Raji (cell line): ENCODE measurements around the gene OGT.

Experiments used
- POLR2A ChIP-seq: IDR thresholded peaks from 2 replicates; pipeline ENCODE4 v1.6.1; 2011; ENCODE audit warnings: low read depth, low read length, control low read depth; ENCODE audit not compliant: insufficient read depth

OGT gene

DNA sequence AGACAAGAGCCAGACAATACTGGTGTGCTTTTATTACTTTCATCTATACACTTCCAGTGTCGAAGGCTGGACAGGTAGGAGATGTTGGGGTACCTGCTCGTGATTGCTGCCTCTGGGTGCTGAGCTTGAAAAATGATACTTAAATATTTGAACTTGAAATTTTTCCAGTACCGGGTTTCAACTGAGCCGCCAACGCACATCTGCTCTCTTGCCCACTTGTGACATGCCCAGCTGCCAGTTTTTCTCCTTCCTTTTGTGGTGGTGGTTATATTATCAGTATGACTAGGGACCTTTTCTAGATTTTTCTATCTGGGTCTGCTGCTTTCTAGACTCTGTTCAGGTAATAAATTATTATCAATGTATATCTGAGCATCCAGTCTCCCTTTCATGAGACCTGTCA, 3.4 kb downstream of the OGT start:
- no peak for TF ChIP-seq POLR2A

DNA sequence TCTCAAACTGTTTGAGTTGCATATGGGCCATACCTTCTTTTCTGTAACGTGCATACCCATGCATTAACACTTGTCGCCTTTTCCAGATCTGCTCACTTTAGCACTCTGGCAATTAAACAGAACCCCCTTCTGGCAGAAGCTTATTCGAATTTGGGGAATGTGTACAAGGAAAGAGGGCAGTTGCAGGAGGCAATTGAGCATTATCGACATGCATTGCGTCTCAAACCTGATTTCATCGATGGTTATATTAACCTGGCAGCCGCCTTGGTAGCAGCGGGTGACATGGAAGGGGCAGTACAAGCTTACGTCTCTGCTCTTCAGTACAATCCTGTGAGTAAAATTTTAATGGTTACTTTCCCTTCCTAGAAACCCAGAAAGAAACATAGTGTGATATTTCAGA, 4.8 kb downstream of the OGT start:
- no peak for TF ChIP-seq POLR2A

GRCh38 chrX:71540801-71541200, 7.9 kb downstream of the OGT start:
- TF ChIP-seq POLR2A: no peak

DNA sequence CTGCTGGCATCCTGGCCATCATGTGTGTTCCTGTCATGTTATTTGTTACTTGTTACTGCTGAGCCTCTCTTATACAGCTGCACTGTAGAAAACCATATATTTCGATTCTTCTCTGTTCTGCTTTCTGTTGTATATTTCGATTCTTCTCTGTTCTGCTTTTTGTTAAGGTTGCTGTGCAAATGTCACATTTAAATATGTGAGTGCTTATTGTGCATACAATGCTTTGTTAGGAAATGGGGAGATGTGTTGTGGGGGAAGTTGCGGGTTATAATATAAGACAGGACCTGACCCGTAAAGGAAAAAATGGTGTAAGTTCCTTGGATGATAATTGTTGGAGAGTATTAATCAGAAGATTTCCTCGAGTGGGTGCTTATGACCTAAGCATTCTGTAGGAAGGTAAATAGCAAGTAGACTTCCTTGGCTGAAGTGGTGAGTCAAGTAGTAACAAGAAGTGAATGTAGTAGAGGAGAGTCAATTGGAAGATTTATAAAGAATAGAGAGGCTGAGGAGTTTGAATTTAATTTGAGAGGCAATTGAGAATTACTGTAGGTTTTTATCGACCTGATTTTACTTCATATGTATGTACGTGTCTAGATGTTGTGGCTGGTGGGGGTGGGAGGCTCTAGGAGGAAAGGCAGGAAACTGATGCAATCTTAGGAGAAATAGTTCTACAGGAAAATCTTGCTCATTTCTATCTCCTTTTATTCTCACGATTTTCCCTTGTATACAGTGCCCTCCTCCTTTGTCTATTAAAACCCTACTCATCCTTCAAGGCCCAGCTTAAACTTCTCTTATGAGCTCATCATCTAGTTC, 8.5 kb downstream of the OGT start:
- TF ChIP-seq POLR2A: no peak

DNA sequence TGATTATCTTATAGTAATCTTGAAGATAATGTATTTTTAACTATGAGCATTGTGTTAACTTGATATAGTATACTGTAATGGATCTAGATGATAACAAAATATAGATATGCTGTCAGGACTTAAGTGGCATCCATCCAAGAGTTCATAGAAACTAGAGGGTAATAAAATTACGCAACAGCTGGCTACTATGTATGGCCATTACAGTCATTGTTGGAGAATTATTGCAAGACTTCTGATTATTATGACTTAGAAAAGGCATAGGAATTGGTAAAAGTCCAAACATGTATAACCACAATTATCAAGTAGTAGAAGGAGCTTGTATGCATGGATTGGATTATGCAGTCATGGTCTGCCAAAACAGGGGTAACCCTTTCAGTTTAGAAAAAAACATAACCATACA, 9.5 kb downstream of the OGT start:
- no peak for TF ChIP-seq POLR2A

- no peak for TF ChIP-seq POLR2A
Observed at GRCh38 chrX:71542825-71543224, 9.9 kb downstream of the OGT start.

DNA sequence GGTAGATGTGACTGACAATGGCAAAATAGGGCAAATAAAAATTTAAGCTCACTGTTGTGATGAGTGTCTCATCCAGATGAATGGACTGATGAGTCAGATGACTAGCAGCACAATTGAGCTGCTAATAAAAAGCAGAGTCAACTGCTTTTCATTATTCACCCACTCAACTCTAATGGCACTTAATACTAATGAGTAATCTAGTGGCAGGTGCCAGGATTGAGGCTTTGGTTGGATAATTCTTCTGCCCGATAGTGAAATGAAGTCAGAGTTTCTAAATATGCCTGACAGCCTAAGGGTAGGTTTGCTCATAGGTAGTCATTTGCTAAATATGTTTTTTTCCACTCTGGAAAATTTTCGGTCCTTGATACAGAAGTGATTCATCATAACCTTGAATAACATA, 10.4 kb downstream of the OGT start:
- no peak for TF ChIP-seq POLR2A

DNA sequence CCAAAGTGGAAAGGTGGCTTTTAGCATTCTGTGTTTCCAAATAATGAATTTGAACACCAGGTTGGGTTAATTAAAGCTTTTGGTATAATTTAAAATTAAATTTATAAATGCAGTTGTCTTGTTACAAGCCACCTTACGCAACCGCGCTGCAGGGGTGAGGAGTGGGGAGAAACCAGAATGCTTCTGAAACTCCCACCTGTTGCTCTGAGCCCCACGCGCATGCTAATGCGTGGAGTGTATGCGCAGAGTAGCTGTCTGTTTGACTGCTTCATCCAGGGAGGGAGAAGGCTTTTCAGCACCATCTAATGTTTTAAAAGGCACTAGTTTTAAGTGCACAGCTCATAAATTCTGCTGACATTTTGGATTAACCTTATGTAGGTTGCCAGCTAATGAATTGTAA, 12.5 kb downstream of the OGT start:
- no peak for TF ChIP-seq POLR2A

GRCh38 chrX:71546879-71547278, 14.0 kb downstream of the OGT start:
- no peak for TF ChIP-seq POLR2A

- TF ChIP-seq POLR2A: no peak
Observed at GRCh38 chrX:71547339-71547738, 14.4 kb downstream of the OGT start.

DNA sequence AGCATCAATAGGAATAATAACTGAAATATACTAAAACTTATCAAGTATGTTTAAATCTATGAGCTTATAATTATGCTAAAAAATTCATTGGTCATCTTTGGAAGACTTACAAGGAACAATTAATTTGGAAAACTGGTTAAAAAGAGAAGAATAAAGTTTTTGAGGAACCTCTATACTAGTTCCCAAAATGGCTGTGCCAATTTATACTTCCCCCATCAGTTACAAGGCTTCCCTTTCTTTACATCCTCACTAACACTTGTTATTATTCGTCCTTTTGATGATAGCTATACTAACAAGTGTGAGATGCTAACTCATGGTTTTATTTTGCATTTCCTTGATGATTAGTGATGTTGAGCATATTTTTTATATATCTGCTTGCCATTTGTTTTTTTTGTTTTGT, 17.1 kb downstream of the OGT start:
- no peak for TF ChIP-seq POLR2A

GRCh38 chrX:71550578-71550977, 17.7 kb downstream of the OGT start:
- TF ChIP-seq POLR2A: no peak

DNA sequence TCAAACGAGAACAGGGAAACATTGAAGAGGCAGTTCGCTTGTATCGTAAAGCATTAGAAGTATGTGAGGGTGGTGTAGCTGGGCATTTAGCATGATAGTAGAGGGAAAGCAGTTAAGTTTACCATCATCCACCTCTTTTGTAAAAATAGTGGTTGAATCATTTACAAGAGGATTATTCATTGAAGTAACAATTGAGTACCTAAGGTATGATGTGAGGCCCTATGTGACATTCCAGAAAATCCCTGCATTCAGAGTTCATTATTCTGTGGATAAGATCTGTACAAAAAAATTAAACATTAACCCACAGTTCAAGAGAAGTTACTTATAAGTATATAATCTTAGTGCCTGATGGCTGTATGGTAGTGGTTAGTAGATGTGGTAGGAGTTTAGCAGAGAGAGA, 23.1 kb downstream of the OGT start:
- TF ChIP-seq POLR2A: no peak

- TF ChIP-seq POLR2A: no peak
Observed at GRCh38 chrX:71558920-71559319, 26.0 kb downstream of the OGT start.

- TF ChIP-seq POLR2A: no peak
Observed at GRCh38 chrX:71563921-71564320, 31.0 kb downstream of the OGT start.

DNA sequence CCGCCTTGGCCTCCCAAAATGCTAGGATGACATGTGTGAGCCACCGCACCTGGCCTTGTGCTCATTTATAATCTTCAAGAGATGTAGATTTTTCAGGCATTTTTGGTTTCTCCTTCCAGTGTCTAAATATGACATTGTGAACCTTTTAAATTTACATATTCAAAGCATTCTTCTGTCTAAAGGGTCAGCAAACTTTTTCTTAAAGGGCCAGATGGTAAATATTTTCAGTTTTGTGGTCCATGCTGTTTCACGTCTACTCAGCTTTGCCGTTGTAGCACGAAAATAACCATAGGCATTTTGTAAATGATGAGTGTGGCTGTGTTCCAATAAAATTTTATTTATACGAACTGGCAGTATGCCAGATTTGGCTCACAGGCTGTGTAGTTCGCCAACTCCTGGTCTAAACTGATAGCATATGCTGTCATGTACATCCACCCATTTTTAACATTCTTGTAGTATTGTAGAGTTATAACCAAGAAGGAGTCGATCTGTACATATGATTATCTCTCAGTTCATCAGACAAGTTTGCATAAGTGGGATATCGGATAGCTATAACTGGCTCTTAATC, 32.7 kb downstream of the OGT start:
- TF ChIP-seq POLR2A: no peak

DNA sequence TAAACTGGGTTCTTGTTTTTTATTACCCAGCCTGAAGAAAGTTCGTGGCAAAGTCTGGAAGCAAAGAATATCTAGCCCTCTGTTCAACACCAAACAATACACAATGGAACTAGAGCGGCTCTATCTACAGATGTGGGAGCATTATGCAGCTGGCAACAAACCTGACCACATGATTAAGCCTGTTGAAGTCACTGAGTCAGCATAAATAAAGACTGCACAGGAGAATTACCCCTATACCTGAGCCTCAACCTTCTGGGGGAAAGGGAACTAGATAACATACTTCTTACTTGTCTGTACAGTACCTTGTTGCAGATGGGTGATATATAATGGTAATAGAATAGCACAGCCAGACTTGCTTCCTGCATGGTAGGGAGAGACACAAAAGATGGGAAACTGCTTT, 40.7 kb downstream of the OGT start:
- TF ChIP-seq POLR2A: no peak
